HepG2 (cell line): ENCODE results near the gene CELF4. TPM values are rescaled to one million over a fixed set of nuclear protein-coding genes. Genes with fewer than 3 reads are reported as not detected.

Source experiments
- ATAC-seq: fragments of 200-7000 bp; cut with Tn5 transposase; 3 replicates; pipeline ENCODE4 v1.9.1; 2020; ENCODE audit warnings: mild to moderate bottlenecking, moderate library complexity
- BruUV-seq: library from RNA; stranded (reverse); fragments of 400-500 nt; replicated peaks from 2 replicates; lab custom pipeline; 2021; lab: Mats Ljungman, UMichigan
- CTCF ChIA-PET: fragments of 300-600 bp; formaldehyde crosslinking; extraction: SDS; loops from one replicate; lab custom pipeline; 2021; ENCODE audit warnings: low total read pairs, inconsistent platforms, low intra/inter-chr PET ratio; lab: Yijun Ruan, JAX
- POLR2A ChIA-PET: fragments of 350-600 bp; sonication (Branson Sonifier 250); formaldehyde crosslinking; loops from one replicate; lab custom pipeline; 2020; ENCODE audit warnings: antibody characterized with exemption, inconsistent platforms; lab: Yijun Ruan, JAX
- DNase-seq: peaks from one replicate; pipeline ENCODE4 v3.0.0-alpha.2; 2015; ENCODE audit warnings: low spot score
- FAIRE-seq: peaks from 3 replicates; lab custom pipeline; 2011; peaks lifted over from hg19 to GRCh38; lab: Jason Lieb, UNC
- H2AFZ ChIP-seq: one replicate; pipeline ENCODE4 v1.6.1; 2011; ENCODE audit warnings: low read length, inconsistent platforms
- H3K27ac ChIP-seq: fragments of 300-600 bp; 3 replicates; pipeline ENCODE4 v1.8.0; 2011; ENCODE audit warnings: mixed run types, mild to moderate bottlenecking, mixed read lengths, low read length, inconsistent platforms; ENCODE audit not compliant: insufficient read depth; ENCODE audit errors: extremely low read length
- H3K27me3 ChIP-seq, 2 experiments: fragments of 200-600 bp in 1 of 2; 2 replicates in 1 of 2; 3 replicates in 1 of 2; pipeline versions ENCODE4 v1.6.0 to v1.8.0; 2011; ENCODE audit warnings: low read length in 2 of 2, mild to moderate bottlenecking in 2 of 2, moderate library complexity in 2 of 2, inconsistent platforms in 1 of 2; ENCODE audit not compliant: insufficient read depth in 2 of 2, control insufficient read depth in 1 of 2
- H3K36me3 ChIP-seq, 2 experiments: fragments of 200-600 bp in 1 of 2; replicated peaks in 1 of 2; 2 replicates in 1 of 2; 3 replicates in 1 of 2; pipeline versions ENCODE4 v1.5.1 to v1.8.0; 2011; ENCODE audit warnings: low read length in 2 of 2, inconsistent platforms in 1 of 2; ENCODE audit not compliant: insufficient read depth in 2 of 2, control insufficient read depth in 1 of 2
- H3K4me1 ChIP-seq: 2 replicates; pipeline ENCODE4 v1.5.1; 2012; ENCODE audit warnings: low read length, inconsistent platforms; ENCODE audit not compliant: insufficient read depth
- H3K4me2 ChIP-seq: 2 replicates; pipeline ENCODE4 v1.6.0; 2011; ENCODE audit warnings: low read depth, low read length, inconsistent platforms
- H3K4me3 ChIP-seq, 3 experiments: fragments of 200-600 bp in 1 of 3; sonication (generic), shearing (Covaris generic) in 1 of 3; replicated peaks in 1 of 3; 2 replicates each; pipeline ENCODE4 v1.5.1; 2011 to 2016; ENCODE audit warnings: low read length in 3 of 3, inconsistent platforms in 2 of 3, low read depth in 2 of 3, mild to moderate bottlenecking in 2 of 3, control low read depth in 1 of 3, mixed read lengths in 1 of 3; ENCODE audit not compliant: insufficient read depth in 1 of 3
- H3K79me2 ChIP-seq: one replicate; pipeline ENCODE4 v1.6.1; 2011; ENCODE audit warnings: low read length, inconsistent platforms; ENCODE audit not compliant: insufficient read depth
- H3K9ac ChIP-seq: 2 replicates; pipeline ENCODE4 v1.6.0; 2011; ENCODE audit warnings: mild to moderate bottlenecking, low read depth, low read length, inconsistent platforms; ENCODE audit not compliant: insufficient read depth
- H3K9me3 ChIP-seq: 2 replicates; pipeline ENCODE4 v1.5.1; 2012; ENCODE audit warnings: mild to moderate bottlenecking, low read length
- H4K20me1 ChIP-seq: 2 replicates; pipeline ENCODE4 v1.6.0; 2011; ENCODE audit warnings: inconsistent platforms, mild to moderate bottlenecking, low read length, moderate library complexity; ENCODE audit not compliant: insufficient read depth
- HNRNPK ChIP-seq: fragments of 200-400 bp; formaldehyde crosslinking; IDR thresholded peaks from 2 replicates; pipeline ENCODE4 v1.6.1; 2018; ENCODE audit warnings: low read length, low read depth, moderate library complexity, mild to moderate bottlenecking; ENCODE audit not compliant: poor library complexity, severe bottlenecking
- SMARCE1 ChIP-seq: fragments of 450-650 bp; IDR thresholded peaks from 2 replicates; pipeline ENCODE4 v1.6.1; 2017; ENCODE audit warnings: borderline replicate concordance
- ZFP36L1 ChIP-seq: sonication (generic); formaldehyde crosslinking; IDR thresholded peaks from 2 replicates; pipeline ENCODE4 v1.8.0; 2022; ENCODE audit warnings: mild to moderate bottlenecking, missing genetic modification reagents, moderate library complexity
- ZNF121 ChIP-seq: sonication (generic); formaldehyde crosslinking; IDR thresholded peaks from 2 replicates; pipeline ENCODE4 v1.5.0; 2020; ENCODE audit warnings: mild to moderate bottlenecking, missing genetic modification reagents
- ZNF225 ChIP-seq: sonication (generic); formaldehyde crosslinking; IDR thresholded peaks from 2 replicates; pipeline ENCODE4 v1.4.0; 2020; ENCODE audit warnings: mild to moderate bottlenecking, missing genetic modification reagents
- ZNF337 ChIP-seq: sonication (generic); formaldehyde crosslinking; IDR thresholded peaks from 2 replicates; pipeline ENCODE4 v1.5.1; 2020; ENCODE audit warnings: missing genetic modification reagents, low read depth, mild to moderate bottlenecking, borderline replicate concordance
- ZNF530 ChIP-seq: sonication (generic); formaldehyde crosslinking; IDR thresholded peaks from 2 replicates; pipeline ENCODE4 v1.5.0; 2020; ENCODE audit warnings: low read depth, mild to moderate bottlenecking, missing genetic modification reagents
- ZNF564 ChIP-seq: sonication (generic); formaldehyde crosslinking; IDR thresholded peaks from 2 replicates; pipeline ENCODE4 v1.8.1; 2023; ENCODE audit warnings: mild to moderate bottlenecking, missing genetic modification reagents
- ZNF569 ChIP-seq: sonication (generic); formaldehyde crosslinking; IDR thresholded peaks from 2 replicates; pipeline ENCODE4 v1.5.0; 2020; ENCODE audit warnings: mild to moderate bottlenecking, missing genetic modification reagents, moderate library complexity, borderline replicate concordance
- ZNF761 ChIP-seq: sonication (generic); formaldehyde crosslinking; conservative IDR thresholded peaks from 2 replicates; pipeline ENCODE4 v1.4.0; 2020; ENCODE audit warnings: mild to moderate bottlenecking, missing genetic modification reagents
- WGBS: methylation state at CpG from one replicate; pipeline ENCODE4 v1.1.6; 2017; ENCODE audit warnings: low lambda C conversion rate; 5-methylcytosine and 5-hydroxymethylcytosine counted together
- in situ Hi-C: cut with HindIII; loops from 2 replicates; pipeline ENCODE4 v1.10.0; 2017; ENCODE audit warnings: low pct_unique_long_range_greater_than_20kb; ENCODE audit not compliant: extremely low pct_ligation_motif_present
- intact Hi-C: fragments of 100-400 bp; cut with micrococcal nuclease; formaldehyde crosslinking; loops from one replicate; pipeline ENCODE4 v1.10.0; 2022; ENCODE audit not compliant: unreplicated experiment
- polyA plus RNA-seq, 8 experiments: library from polyadenylated mRNA; depleted of rRNA in 3 of 8; stranded (reverse) in 7 of 8; unstranded in 1 of 8; fragments of >200 nt; fragmentation: Illumina TruSeq in 4 of 8; extraction: Trizol in 4 of 8; gene quantifications; 2 replicates each; pipeline versions ENCODE4 v1.2.1 to v1.2.3, GENCODE V29; 2011 to 2016; ENCODE audit warnings: low read depth in 4 of 8, missing spikeins in 1 of 8, mixed read lengths in 1 of 8; ENCODE audit not compliant: insufficient read depth in 1 of 8
- total RNA-seq, 5 experiments: library from RNA; depleted of rRNA; stranded (reverse); fragments of >200 nt; fragmentation: Illumina TruSeq; extraction: Trizol; gene quantifications; 2 replicates each; pipeline ENCODE4 v1.2.3, GENCODE V29; 2016; ENCODE audit warnings: low read depth in 1 of 5
- TF ChIP-seq, protein P1 (sequence below): conservative IDR thresholded peaks from 2 replicates; pipeline ENCODE4 v1.6.1; 2018; ENCODE audit warnings: missing genetic modification reagents
- TF ChIP-seq, protein P2 (sequence below): sonication (generic); formaldehyde crosslinking; IDR thresholded peaks from 2 replicates; pipeline ENCODE4 v1.8.0; 2022; ENCODE audit warnings: missing genetic modification reagents, mild to moderate bottlenecking, moderate library complexity, borderline replicate concordance
- TF ChIP-seq, protein P3 (sequence below): sonication (generic); formaldehyde crosslinking; IDR thresholded peaks from 2 replicates; pipeline ENCODE4 v1.4.0; 2020; ENCODE audit warnings: missing genetic modification reagents, mild to moderate bottlenecking, borderline replicate concordance

Gene CELF4
- total and polyA plus RNA-seq, 2 of the 13 experiments (the other 11 are each of a cell fraction or from before 2014, with no cell fraction given): not detected

DNA sequence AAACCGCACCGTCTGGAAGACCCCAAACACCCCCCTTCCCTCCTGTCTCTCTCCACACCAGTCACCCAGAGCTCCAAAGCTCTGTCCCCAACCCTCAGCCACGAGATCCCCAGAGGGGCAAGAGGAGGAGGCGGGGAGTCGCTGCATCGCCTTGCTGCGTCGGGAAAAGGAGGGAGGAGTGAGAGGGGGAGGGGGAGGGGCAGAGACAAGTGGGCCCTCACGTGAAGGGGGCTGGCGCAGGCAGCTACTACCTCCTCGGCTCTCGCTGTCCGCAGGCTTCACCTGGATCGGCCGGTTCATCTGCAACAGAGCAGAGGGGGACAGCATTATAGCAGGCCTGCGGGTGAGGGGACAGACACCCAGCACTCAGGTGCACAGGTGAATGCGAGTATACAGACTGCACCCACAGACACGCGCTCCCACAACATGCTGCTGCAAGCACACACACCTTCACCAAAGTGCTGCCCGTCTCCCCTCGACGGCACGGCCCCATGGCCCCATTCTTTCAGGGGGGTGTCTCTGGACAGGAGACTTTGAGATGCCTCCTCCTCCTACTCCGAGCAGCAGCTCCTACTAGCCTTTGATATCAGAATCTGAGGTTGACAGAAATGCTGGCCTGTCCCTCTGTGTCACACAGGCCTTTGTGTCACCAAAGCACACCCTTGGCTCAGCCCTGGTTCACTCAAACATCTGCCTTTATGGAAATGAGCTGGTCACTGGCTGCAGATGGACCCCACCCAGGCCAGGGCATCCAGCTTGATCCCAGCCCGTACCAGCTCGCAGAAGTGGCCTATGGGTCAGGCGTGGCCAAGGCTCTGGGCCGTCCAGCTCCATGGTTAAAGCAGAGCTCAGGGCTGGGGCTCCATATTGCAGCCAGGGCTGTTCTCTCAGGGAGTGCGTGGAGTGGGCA is 243.8 kb downstream of the CELF4 start:
- Histone ChIP-seq H3K36me3 (no peaks in the 10 kb centered on the region), H3K4me2 (no peak overlapping the region), H3K27ac (no peak overlapping the region), H3K9ac (no peak overlapping the region), H3K9me3 (no peaks in the 10 kb centered on the region), H4K20me1 (no peaks in the 10 kb centered on the region), H3K27me3 (peaks cover 3 to 30% of the 10 kb centered on the region in 2 experiments; a peak in 4 of 5 replicates), H2AFZ (no peak overlapping the region), H3K4me3 (no peak overlapping the region), H3K79me2 (no peaks in the 10 kb centered on the region), H3K4me1 (no peaks in the 10 kb centered on the region)
- intact Hi-C loops: loop anchor here (5.0 kb wide), 2 partner anchors 215 to 380 kb away; no protein-coding TSS in a partner anchor
- FAIRE-seq: no peak
- in situ Hi-C loops: no loop called here
- POLR2A ChIA-PET: no interaction called here
- no TSS peak for BruUV-seq
- no peak for DNase-seq
- CTCF ChIA-PET: no interaction called here
- peak; percentile 49 for ATAC-seq
- TF ChIP-seq ZNF564 (CRISPR knock-in tag): no peak
- TF ChIP-seq, protein P1, sequence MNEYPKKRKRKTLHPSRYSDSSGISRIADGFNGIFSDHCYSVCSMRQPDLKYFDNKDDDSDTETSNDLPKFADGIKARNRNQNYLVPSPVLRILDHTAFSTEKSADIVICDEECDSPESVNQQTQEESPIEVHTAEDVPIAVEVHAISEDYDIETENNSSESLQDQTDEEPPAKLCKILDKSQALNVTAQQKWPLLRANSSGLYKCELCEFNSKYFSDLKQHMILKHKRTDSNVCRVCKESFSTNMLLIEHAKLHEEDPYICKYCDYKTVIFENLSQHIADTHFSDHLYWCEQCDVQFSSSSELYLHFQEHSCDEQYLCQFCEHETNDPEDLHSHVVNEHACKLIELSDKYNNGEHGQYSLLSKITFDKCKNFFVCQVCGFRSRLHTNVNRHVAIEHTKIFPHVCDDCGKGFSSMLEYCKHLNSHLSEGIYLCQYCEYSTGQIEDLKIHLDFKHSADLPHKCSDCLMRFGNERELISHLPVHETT (CRISPR knock-in tag): no peak
- no peak for TF ChIP-seq ZNF530 (CRISPR knock-in tag)
- no peak for TF ChIP-seq ZNF121 (CRISPR knock-in tag)
- no peak for TF ChIP-seq ZFP36L1 (CRISPR knock-in tag)
- TF ChIP-seq ZNF761: no peak
- TF ChIP-seq, protein P2, sequence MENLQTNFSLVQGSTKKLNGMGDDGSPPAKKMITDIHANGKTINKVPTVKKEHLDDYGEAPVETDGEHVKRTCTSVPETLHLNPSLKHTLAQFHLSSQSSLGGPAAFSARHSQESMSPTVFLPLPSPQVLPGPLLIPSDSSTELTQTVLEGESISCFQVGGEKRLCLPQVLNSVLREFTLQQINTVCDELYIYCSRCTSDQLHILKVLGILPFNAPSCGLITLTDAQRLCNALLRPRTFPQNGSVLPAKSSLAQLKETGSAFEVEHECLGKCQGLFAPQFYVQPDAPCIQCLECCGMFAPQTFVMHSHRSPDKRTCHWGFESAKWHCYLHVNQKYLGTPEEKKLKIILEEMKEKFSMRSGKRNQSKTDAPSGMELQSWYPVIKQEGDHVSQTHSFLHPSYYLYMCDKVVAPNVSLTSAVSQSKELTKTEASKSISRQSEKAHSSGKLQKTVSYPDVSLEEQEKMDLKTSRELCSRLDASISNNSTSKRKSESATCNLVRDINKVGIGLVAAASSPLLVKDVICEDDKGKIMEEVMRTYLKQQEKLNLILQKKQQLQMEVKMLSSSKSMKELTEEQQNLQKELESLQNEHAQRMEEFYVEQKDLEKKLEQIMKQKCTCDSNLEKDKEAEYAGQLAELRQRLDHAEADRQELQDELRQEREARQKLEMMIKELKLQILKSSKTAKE (CRISPR knock-in tag): no peak
- TF ChIP-seq ZNF225 (CRISPR knock-in tag): no peak
- TF ChIP-seq HNRNPK: no peak
- TF ChIP-seq ZNF569 (CRISPR knock-in tag): no peak
- no peak for TF ChIP-seq SMARCE1
- no peak for TF ChIP-seq ZNF337 (CRISPR knock-in tag)
- TF ChIP-seq, protein P3, sequence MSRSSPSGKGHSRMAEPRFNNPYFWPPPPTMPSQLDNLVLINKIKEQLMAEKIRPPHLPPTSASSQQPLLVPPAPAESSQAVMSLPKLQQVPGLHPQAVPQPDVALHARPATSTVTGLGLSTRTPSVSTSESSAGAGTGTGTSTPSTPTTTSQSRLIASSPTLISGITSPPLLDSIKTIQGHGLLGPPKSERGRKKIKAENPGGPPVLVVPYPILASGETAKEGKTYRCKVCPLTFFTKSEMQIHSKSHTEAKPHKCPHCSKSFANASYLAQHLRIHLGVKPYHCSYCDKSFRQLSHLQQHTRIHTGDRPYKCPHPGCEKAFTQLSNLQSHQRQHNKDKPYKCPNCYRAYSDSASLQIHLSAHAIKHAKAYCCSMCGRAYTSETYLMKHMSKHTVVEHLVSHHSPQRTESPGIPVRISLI (CRISPR knock-in tag): no peak
- 39% methylated on average over 20 of the region's 29 CpGs for WGBS
